Inferior parietal cortex (tissue), 1 donor: ENCODE data around the gene ADCY4.

Source experiments
- DNase-seq: peaks from one replicate; pipeline ENCODE4 v3.0.0-alpha.2; 2016; ENCODE audit errors: extremely low spot score

Gene ADCY4

GRCh38 chr14:24298892-24299254 lies 36.0 kb downstream of the ADCY4 start:
- DNase-seq = no peak

- DNase-seq = peak; percentile 39
Measured at GRCh38 chr14:24297190-24297964, 37.5 kb downstream of the ADCY4 start.

GRCh38 chr14:24296341-24297157 lies 38.3 kb downstream of the ADCY4 start:
- DNase-seq = peak; percentile 73

- DNase-seq = no peak
Measured at GRCh38 chr14:24293525-24293924, 41.3 kb downstream of the ADCY4 start.

GRCh38 chr14:24292118-24292807 lies 42.6 kb downstream of the ADCY4 start:
- no peak for DNase-seq

GRCh38 chr14:24291446-24292117 lies 43.3 kb downstream of the ADCY4 start:
- no peak for DNase-seq

- DNase-seq = no peak
Measured at GRCh38 chr14:24290746-24291145, 44.1 kb downstream of the ADCY4 start.

- no peak for DNase-seq
Measured at GRCh38 chr14:24289649-24290280, 45.1 kb downstream of the ADCY4 start.

- no peak for DNase-seq
Measured at GRCh38 chr14:24286996-24287395, 47.9 kb downstream of the ADCY4 start.

- no peak for DNase-seq
Measured at GRCh38 chr14:24285351-24285750, 49.5 kb downstream of the ADCY4 start.

GRCh38 chr14:24284501-24285035 lies 50.3 kb downstream of the ADCY4 start:
- DNase-seq = no peak

GRCh38 chr14:24283796-24284460 lies 50.9 kb downstream of the ADCY4 start:
- no peak for DNase-seq

- no peak for DNase-seq
Measured at GRCh38 chr14:24282736-24283135, 52.1 kb downstream of the ADCY4 start.

- DNase-seq = no peak
Measured at GRCh38 chr14:24281636-24282035, 53.2 kb downstream of the ADCY4 start.

- DNase-seq = no peak
Measured at GRCh38 chr14:24280797-24281460, 53.9 kb downstream of the ADCY4 start.

- DNase-seq = no peak
Measured at GRCh38 chr14:24279301-24280186, 55.3 kb downstream of the ADCY4 start.

GRCh38 chr14:24278424-24278823 lies 56.4 kb downstream of the ADCY4 start:
- DNase-seq = no peak

GRCh38 chr14:24277606-24278321 lies 57.1 kb downstream of the ADCY4 start:
- no peak for DNase-seq
